Endometrium (tissue), 2 donors: ENCODE results near the gene MLLT6.

Experiments used
- FAIRE-seq: peaks from 2 replicates; lab custom pipeline; 2012; peaks lifted over from hg19 to GRCh38; lab: Jason Lieb, UNC
- donor health status: control.
- donor health status: control.

The MLLT6 gene

GRCh38 chr17:38674749-38675615, 30.1 kb upstream of the MLLT6 start, which contains the start of gene EPOP:
Gene EPOP (minus strand): TSS chr17:38674957. CDS start chr17:38674495, 462 bp downstream.
- FAIRE-seq: no peak

DNA sequence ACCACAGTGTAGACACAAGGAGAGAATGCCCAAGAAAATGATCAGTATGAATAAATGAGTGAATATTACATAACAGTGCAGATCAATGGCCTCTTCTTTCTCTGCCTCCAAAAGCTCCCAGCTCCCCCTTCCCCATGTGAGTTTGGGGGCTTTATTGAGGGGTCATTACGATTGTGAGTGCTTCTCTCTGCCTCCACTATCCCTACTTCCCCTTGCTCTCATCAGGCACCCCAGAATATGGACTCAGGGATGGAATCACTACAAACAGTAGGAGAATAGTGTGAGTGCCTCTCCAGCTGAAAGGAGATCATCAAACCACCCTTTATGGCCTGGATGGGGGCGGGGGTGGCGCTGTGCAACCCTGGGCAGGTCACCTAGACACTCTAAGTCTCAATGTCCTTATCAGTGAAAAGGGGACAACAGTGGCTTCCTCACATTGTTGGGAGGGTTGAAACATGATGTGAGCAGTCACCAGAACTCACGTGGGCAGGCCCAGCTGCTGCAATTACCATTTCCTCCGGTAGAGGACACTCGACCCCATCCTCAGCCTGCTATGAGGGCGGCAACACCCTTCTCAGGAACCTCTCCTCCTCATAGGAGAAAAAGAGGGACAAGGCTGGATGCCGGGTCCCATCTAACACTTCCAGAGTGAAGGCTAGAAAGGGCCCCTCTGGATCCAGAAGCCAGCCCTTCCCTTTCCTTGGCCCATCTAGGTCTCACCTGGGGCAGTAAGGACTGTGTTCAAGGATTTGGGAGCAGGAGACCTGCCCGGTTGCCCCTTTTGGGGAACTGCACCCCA, 28.2 kb upstream of the MLLT6 start:
- FAIRE-seq: no peak

- FAIRE-seq: no peak
These were observed 27.3 kb upstream of the MLLT6 start for GRCh38 chr17:38677819-38678218.

GRCh38 chr17:38681096-38681495, 24.0 kb upstream of the MLLT6 start:
- no peak for FAIRE-seq

DNA sequence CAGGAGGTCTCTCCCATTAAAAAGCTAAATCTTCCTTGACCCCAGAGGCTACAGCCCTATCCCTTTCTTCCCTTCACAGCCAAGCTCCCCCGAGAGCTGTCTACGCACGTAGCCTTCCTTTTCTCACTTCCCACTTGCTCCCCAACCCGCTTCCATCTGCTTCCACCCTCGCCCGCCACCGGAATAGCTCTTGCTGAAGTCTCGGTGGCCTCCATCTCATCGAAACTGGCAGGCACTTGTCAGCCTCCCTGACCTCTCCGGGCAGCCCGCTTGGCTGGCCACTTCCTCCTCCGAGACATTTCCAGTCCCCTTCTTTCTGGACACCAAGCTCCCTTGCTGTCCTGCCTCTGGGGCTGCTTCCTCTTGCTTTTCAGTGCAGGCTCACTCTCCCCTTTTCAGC, 19.6 kb upstream of the MLLT6 start:
- FAIRE-seq: no peak

DNA sequence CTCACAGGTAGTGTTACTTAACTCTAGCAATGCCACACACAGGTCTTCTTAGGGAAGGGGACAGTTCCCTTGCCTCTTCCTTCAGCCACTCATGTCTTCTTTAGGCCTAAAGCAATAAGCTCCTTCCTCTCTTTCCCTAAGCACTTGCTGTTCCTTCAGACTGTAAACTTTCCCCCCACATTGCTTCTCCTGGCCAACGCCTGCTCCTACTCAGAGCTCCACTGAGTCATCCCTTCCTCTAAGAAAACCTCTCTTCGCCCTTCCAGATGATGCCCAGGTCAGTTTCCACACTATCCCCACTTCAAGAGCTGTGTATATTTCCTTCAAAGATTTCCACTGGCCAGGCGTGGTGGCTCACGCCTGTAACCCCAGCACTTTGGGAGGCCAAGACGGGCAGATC, 17.8 kb upstream of the MLLT6 start:
- FAIRE-seq: no peak

- FAIRE-seq: no peak
These were observed 14.7 kb upstream of the MLLT6 start for GRCh38 chr17:38690386-38690785.

DNA sequence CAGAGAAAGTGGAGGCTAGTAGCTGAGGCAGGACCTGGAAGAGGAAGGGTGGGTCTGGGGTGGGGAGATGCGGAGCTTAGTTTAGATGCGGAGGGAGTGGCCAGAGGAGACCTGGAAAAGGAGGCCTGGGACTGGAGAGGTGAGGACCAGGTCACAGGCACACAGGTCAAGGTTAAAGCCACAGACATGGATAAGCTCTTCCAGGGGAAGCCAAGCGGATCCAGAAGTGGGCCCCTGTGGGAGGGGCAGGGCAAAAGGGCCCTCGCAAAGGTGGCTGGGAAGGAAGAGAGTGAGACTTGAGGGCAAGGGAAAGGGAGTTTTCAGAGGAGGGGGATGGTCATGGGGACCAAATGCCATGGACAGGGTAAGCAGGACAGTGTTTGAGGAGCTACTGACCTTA, 13.9 kb upstream of the MLLT6 start:
- no peak for FAIRE-seq

GRCh38 chr17:38693700-38694329, 11.3 kb upstream of the MLLT6 start:
- FAIRE-seq: no peak

GRCh38 chr17:38697061-38697820, 7.8 kb upstream of the MLLT6 start:
- no peak for FAIRE-seq

- FAIRE-seq: no peak
These were observed 6.3 kb upstream of the MLLT6 start for GRCh38 chr17:38698760-38699159.

DNA sequence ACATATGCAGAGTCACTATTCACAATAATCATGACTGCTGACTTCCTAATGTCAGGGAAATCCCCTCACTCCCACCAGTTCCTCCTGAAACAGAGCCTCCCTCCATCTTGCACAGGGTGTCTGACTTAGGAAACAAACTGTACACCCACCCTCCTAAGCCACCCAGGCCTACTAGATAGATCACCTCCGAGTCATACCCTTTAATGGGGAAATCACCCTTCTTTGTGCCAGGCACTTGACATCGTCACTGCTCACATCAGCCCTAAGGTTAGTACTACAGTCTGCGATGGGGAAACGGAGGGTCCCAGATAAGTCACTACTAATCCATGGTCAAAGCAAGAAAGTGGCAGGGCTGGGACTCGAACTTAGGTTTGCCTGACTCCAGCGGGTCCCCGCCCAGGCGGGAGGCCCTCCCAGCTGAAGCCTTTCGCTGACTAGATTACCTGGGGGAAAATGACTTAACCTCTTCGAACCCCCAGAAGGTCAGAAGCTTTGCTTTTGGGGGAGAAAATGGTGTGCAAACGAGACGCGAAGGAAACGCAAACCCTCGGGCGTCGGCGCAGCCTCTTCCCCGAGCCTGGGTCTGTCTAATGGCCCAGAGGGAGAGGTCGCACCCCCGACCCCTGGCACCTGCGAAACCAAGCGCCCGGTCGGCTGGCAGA, 3.4 kb upstream of the MLLT6 start:
- no peak for FAIRE-seq

DNA sequence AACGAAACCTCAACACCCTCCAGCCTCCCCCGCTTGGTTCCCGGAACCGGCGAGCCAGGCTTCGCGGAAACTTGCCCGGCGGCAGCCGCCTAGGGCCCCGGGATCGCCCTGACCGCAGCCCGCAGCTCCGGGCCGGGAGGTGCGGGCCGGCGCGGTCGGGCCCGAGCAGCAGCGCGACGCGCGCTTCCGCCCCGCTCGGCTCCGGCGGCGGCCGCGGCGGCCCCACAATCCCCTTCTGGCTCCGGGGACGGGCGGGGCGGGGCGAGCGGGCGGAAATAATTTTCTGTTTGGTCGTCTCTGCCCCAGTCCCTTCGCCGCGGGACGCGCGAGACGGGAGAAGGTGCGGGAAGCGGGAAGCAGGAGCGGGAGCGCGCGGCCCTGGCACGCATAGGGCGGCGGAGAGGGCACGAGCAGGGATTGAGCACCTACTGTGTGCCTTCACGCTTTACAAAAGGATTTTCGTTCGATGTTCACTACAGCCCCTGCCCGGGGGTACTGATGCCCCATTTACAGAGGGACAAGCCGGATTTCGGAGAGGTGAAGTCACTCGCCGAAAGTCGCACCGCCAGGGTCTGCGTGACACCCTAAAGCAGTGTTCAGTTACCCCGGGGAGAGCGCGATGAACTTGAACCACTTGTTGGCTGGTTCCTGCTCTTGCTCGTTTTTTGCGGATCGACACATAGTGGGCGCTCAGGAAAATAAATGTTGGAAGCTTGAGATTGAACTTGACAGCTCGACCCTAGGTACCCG, 2.7 kb upstream of the MLLT6 start:
- FAIRE-seq: no peak

- FAIRE-seq: no peak
These were observed 1.9 kb upstream of the MLLT6 start for GRCh38 chr17:38702916-38703741.

DNA sequence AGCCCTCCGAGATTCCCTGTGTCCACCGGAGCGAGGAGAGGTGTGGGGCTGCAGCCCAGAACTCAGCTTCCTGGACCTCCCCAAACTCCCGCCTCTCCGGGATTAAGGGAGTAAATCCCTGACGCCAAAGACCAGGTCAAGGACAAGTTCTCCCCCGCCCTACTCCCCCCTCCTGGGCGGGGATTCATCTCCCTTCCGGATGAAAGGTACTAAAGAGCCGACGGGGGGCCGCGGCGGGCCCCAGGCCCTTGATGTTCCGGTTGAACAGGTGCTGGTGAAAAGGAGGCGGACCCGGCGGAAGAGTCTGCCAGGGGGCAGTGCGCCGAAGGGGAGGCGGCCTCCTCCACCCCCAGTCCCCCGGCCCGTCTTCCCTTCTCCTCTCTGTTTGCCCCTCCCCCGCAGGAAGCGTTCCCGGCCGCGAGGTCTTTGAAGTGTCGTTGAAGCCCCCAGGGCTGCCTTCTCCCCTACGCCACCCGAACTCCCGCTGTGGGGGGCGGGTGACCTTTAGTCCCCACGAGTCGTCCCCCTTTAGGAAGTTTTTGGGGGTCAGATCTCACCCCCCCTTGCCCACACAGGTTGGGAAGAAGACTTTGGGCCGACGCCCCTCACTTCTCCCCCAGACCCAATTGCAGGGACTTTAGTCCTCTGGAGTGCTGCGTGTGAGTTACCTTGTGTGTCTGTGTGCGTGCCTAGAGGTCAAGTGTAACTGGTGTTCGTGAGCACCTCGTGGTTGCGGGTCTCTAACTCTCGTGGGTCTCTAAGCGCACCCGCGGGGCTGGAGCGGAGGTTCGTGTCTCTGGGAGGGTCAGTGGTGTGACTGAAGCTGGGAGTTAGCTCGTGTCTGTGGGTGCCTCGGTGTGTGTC, 1.1 kb upstream of the MLLT6 start:
- no peak for FAIRE-seq

DNA sequence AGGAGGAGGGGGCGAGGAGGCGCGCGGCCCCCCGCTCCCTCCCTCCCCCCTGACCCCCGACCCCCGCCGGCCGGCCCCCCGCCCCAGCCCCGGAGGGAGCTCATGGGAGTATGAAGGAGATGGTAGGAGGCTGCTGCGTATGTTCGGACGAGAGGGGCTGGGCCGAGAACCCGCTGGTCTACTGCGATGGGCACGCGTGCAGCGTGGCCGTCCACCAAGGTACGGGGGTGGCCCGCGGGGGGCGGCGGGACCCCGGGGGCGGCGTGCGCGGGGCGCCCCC, 390 bp downstream of the MLLT6 start:
- no peak for FAIRE-seq

GRCh38 chr17:38705803-38706504, 881 bp downstream of the MLLT6 start:
- no peak for FAIRE-seq

- no peak for FAIRE-seq
These were observed 1.6 kb downstream of the MLLT6 start for GRCh38 chr17:38706505-38707216.
